NCI-H2107 treated with DMSO at 0.1 percent for 48 hours (cell line): ENCODE results near the gene MUC5B.

Experiments
- DNase-seq: peaks from one replicate; lab custom pipeline; 2025; ENCODE audit not compliant: unreplicated experiment; lab: John Stamatoyannopoulos, UW

Gene MUC5B

DNA sequence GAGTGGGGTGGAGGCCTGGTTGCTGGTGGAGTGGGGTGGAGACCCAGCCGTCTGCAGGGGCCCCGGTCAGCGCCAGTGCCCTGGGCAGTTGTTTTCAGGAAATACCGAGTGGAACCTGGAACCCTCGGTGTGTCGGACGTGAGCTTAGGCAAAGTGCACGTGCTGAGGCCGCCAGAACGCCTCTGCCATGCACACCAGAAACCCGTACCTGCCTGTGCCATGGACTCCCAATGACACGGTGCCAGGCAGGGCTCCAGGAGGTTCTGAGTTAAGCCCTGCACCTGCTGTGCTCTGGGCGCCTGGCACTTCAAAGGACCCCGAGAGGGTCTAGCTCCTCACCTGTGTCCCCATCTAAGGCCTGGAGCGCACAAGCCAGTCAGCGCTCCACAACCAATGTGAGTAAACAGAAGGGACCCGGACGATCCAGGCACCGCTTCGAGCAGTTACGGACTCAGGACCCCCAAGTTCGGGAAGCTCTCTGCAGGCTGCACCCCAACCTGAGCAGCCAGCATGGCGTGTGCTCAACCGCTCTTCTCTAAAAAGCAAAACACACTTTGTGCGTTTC, 74.2 kb downstream of the MUC5B start:
- DNase-seq = no peak

DNA sequence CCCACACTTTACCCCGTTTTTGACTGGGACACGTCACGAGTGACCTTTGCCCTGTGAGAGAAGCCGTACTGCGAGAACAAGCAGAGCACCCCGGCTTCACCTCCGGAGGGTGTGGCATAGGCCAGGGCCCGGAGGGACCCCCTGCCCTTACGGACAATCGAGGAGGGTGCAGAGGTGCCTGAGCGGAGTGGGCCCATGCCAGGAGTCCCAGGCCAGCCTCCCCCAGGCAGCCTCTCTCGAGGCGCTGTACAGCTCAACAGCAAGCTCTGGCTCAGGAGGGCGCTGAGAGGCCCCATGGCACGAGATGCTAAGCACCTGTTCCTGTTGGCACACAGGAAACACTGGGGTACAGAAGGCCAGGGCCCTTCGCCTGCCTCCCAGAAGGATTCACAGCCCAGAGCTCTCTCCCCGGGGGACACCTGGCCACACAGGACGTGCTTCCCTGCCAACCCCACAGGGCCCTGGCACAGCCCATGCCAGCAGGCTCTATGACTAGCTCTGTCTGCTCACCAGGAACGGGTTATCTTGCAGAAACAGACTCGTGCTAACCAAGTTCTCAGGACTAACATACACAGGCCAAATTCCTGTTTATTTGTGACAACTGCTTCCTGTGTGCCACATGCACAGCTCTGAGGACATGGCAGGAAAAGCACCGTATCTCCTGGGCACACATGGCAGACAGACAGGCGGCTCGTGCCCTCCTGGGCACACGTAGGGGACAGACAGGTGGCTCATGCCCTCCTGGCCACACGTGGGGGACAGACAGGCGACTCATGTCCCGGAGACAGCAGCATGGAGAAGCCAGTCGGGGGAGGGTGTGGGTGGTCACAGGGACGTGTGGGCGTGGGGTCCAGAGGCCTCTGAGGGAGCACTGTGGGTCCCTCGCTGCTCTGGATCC, 75.0 kb downstream of the MUC5B start:
- DNase-seq = no peak

DNA sequence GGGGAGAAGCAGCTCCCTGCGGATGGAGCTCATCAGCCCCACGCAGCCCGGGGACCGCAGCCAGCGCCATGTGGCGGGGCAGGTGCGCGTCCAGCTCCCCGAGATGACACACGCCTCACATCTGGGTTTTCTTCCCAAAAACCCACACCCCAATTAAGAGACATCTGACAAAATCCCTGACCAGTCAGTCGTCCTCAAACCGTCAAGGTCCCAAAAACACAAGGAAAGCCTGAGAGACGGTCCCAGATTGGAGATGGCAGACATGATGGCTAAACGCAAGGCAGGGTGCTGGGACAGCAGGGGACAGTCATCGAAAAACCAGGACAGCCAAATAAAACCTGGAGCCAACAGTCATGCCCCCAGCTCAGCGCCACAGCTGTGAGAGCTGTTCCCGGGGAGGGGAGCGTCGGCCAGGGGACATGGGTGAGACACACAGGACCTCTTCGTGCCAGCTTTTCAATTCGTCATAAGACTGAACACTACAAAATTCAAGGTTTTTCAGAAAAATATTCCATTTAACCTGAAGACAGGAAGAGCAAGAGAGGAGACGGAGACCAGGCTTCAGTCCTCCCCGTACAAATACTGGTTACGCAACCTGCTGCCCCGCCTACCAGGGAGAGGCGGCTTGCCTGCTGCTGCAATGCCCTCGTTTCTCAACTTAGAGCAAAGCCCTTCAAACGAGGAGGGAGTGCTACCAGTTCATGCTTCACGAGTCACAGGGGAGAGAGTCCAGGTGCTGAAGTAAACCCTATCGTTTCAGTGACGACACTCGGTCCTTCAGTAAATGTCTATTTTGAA, 76.0 kb downstream of the MUC5B start:
- peak; percentile 64 for DNase-seq

DNA sequence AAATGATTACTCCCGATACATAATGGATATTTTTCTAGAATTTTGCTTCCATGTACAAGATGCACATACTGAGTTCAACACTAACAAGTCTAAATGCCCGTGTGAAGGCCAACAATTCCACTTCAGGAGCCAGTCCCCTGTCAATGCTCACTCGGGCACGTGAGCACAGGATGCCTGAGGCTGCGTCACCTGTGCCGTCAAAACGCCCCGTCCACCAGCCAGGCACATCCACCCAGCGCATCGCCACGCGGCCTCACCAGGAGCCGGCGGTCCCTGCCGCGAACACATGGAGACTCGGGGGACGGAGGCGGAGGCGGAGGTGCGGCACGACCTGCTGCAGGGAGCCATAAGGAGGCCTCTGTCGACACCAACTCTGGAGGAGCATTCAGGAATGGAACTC, 76.8 kb downstream of the MUC5B start:
- no peak for DNase-seq

GRCh38 chr11:1300121-1300520, 77.3 kb downstream of the MUC5B start:
- DNase-seq = no peak

- no peak for DNase-seq
These were observed 77.8 kb downstream of the MUC5B start for GRCh38 chr11:1300569-1301187.

GRCh38 chr11:1301220-1302000, 78.5 kb downstream of the MUC5B start:
- no peak for DNase-seq

GRCh38 chr11:1302041-1302460, 79.2 kb downstream of the MUC5B start:
- no peak for DNase-seq

DNA sequence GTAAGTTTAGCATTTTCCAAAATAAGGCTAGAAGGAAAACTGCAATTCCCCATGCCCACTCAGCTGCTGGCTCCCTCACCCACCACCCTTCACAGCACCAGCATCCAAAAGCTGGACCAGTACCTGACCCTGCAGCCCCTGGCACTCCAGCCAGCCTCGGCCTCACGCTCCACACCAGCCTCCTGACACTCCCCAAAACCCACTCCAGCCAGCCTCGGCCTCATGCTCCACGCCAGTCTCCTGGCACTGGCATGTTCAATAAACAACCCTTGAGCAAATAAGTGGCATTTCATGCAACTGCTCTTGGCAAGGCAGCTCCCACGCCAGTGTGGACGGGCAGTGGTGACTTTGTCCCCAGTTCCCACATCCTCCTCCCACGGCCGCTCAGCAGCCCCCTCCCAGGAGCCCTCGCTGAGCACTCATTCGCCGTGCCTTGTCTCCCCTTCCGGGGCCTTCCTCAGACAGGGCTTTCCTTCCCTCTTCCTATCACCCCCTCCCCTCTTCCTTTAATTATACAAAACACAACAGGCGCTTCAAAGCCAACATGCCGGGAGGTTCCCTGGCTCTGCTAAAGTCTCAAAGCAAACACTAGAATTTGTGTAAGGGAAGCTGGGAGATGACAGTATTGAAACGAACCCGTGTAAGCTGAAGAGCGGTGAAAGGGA, 79.7 kb downstream of the MUC5B start:
- no peak for DNase-seq

DNA sequence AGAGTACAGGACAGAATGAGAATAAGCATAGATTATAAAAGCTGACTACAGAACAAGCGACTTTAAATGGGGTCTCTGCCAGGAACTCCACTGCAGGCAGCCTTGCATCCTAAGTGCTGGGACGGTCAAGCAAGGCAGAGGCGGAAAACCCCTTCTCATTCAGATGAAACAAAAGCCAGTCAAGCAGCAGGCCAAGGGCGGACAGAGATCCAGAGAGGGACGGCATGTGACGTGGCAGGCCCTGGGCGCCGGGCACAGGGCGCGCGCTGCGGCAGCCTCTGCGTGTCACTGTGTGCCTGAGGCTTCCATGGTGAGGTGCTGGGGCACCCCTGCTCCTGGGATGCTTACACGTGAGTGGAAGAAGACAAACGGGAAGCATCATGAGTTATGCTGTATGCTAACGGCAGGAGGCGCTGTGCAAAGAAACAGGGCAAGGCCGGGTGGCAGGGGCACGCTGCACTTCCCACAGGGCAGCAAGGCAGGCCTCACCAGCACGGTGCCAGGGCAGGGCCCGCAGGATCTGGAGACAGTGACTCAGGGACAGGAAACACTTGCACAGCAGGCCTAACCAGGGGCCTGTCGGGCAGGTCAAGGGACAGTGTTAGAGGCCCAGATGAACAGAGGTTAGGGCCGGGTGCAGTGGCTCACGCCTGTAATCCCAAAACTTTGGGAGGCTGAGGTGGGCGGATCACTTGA, 80.4 kb downstream of the MUC5B start:
- no peak for DNase-seq

- DNase-seq = no peak
These were observed 81.1 kb downstream of the MUC5B start for GRCh38 chr11:1303973-1304372.

DNA sequence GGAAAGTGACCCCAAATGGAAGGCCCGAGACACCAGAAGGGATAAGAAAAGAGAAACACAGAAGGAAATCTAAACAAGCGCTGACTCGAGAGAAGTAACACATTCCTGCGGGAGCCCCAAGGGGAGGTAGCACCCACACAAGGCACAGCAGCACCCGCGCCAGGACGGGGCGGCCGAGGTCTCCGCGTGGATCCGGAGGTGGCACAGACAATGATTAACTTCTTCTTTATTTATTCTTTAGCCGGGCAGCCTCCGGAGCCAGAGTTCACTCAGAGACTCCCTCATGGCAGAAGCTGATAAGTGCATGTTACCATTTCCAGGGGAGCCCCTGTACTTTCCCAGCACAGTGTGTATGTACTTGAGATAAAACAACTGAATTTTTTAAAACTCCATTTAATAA, 81.5 kb downstream of the MUC5B start:
- no peak for DNase-seq

DNA sequence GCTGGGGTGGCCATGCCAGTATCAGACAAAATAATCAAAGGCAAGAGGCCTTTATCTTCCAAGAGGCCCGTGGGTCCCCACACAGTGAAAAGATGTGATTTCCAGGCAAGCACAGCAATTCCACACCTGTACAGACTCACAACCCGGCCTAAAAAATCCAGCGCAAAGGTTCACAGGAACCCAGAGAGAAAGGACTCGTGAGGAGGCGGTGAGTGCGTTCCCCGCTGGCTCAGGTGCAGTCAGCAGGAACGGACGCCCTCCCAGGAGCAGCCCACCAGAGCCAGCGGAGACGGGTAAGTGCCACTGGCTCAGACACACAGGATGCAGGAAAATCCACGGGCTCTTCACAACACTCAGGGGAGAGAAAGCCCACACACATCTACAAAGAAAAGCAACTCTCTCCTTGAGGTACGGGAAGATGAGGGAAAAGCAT, 82.2 kb downstream of the MUC5B start:
- DNase-seq = no peak

GRCh38 chr11:1305501-1306056, 82.7 kb downstream of the MUC5B start:
- DNase-seq = no peak

GRCh38 chr11:1306186-1307162, 83.6 kb downstream of the MUC5B start:
- DNase-seq = no peak

GRCh38 chr11:1307163-1307870, 84.5 kb downstream of the MUC5B start:
- DNase-seq = no peak

DNA sequence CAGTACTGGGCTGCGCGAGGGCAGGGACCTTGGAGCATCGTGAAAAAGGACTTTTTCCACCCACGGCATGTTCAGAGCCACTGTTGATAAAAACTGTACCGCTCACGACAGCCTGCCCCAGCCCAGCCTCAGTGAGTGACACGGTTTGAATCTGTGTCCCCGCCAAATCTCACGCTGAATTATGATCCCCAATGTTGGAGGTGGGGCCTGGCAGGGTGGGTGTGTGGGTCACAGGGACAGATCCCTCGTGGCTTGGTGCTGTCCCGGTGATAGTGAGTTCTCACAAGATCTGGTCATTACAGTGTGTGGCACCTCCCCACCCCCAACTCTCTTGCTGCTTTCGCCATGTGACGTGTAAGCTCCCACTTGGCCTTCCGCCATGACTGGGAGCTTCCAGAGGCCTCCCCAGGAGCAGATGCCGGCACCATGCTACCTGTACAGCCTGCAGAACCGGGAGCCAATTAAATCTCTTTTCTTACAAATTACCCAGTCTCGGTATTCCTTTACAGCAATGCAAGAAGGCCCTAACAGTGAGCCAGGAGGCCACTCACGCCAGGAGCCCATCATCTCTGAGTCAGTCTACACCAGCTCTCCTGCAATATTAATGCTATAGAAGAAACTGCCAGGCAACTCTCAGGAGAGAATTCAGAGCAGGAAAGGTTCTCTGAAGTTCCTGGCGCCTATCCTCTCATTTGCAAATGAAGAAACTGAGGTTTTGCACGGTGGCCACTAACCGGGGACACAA, 85.3 kb downstream of the MUC5B start:
- no peak for DNase-seq
